B cell (primary cell): ENCODE results near the gene PDK2. TPM values are rescaled to one million over a fixed set of nuclear protein-coding genes. Genes with fewer than 3 reads are reported as not detected.

ENCODE experiments used
- ATAC-seq: fragments of 200-7000 bp; cut with Tn5 transposase; one replicate; pipeline ENCODE4 v1.10.0; 2021; ENCODE audit warnings: low read depth, mild to moderate bottlenecking, moderate number of reproducible peaks, moderate library complexity
- CTCF ChIA-PET: fragments of 350-600 bp; sonication (Branson Sonifier 250); formaldehyde crosslinking; loops from one replicate; lab custom pipeline; 2021; ENCODE audit warnings: antibody characterized with exemption, inconsistent platforms; lab: Charles Lee
- POLR2A ChIA-PET: fragments of 350-600 bp; sonication (Branson Sonifier 250); formaldehyde crosslinking; loops from one replicate; lab custom pipeline; 2021; ENCODE audit warnings: antibody characterized with exemption; lab: Charles Lee
- DNase-seq: peaks from one replicate; pipeline ENCODE4 v3.0.0; 2013
- H2AFZ ChIP-seq: 2 replicates; pipeline ENCODE4 v1.6.1; 2012; ENCODE audit warnings: mild to moderate bottlenecking, low read depth, low read length; ENCODE audit not compliant: insufficient read depth, poor library complexity, severe bottlenecking
- H3K27ac ChIP-seq, 2 donors: 1 replicate in 1 of 2; 2 replicates in 1 of 2; pipeline ENCODE4 v1.5.1; 2012 to 2013; ENCODE audit warnings: low read length in 2 of 2, mild to moderate bottlenecking in 2 of 2, moderate library complexity in 1 of 2
- H3K27me3 ChIP-seq, 4 experiments: fragments of 200-600 bp in 1 of 4; sonication (generic) in 1 of 4; replicated peaks in 1 of 4; 1 replicate in 2 of 4; 2 replicates in 2 of 4; pipeline versions ENCODE4 v1.6.1 to v1.7.0; 2013 to 2016; ENCODE audit warnings: low read length in 3 of 4, mild to moderate bottlenecking in 2 of 4, mixed read lengths in 1 of 4, moderate library complexity in 1 of 4; ENCODE audit not compliant: insufficient read depth in 4 of 4, control insufficient read depth in 3 of 4; ENCODE audit errors: control extremely low read depth in 1 of 4
- H3K36me3 ChIP-seq, 2 experiments: replicated peaks in 1 of 2; 1 replicate in 1 of 2; 2 replicates in 1 of 2; pipeline versions ENCODE4 v1.6.1 to v1.7.1; 2013; ENCODE audit warnings: low read length in 1 of 2; ENCODE audit not compliant: insufficient read depth in 2 of 2, control insufficient read depth in 1 of 2; ENCODE audit errors: control extremely low read depth in 1 of 2, extremely low read depth in 1 of 2
- H3K4me1 ChIP-seq, 2 donors: fragments of 200-600 bp in 1 of 2; sonication (generic) in 1 of 2; 1 replicate in 1 of 2; 2 replicates in 1 of 2; pipeline versions ENCODE4 v1.5.1 to v1.6.1; 2013 to 2017; ENCODE audit warnings: low read length in 2 of 2; ENCODE audit not compliant: control insufficient read depth in 2 of 2, insufficient read depth in 2 of 2
- H3K4me2 ChIP-seq: replicated peaks from 2 replicates; pipeline ENCODE3; 2012; ENCODE audit warnings: mild to moderate bottlenecking, low read depth, low read length; ENCODE audit not compliant: poor library complexity, severe bottlenecking
- H3K4me3 ChIP-seq, 5 experiments: fragments of 200-600 bp in 1 of 5; sonication (generic) in 1 of 5; 1 replicate in 3 of 5; 2 replicates in 2 of 5; pipeline versions ENCODE4 v1.5.1 to v1.7.0; 2011 to 2016; ENCODE audit warnings: low read length in 4 of 5, mild to moderate bottlenecking in 4 of 5, low read depth in 2 of 5, control low read depth in 1 of 5, moderate library complexity in 1 of 5; ENCODE audit not compliant: insufficient read depth in 1 of 5; ENCODE audit errors: control extremely low read depth in 1 of 5, extremely low read depth in 1 of 5
- H3K79me2 ChIP-seq: fragments of 200-600 bp; sonication (generic); one replicate; pipeline ENCODE4 v1.6.0; 2016; ENCODE audit warnings: low read length; ENCODE audit not compliant: control insufficient read depth, insufficient read depth
- H3K9ac ChIP-seq: fragments of 200-600 bp; sonication (generic); 2 replicates; pipeline ENCODE4 v1.6.1; 2017; ENCODE audit warnings: mild to moderate bottlenecking, low read length, moderate library complexity
- H3K9me3 ChIP-seq, 3 donors: one replicate each; pipeline versions ENCODE4 v1.6.1 to v1.7.1; 2013; ENCODE audit warnings: low read length in 2 of 3; ENCODE audit not compliant: control insufficient read depth in 2 of 3, insufficient read depth in 1 of 3; ENCODE audit errors: control extremely low read depth in 1 of 3
- H4K20me1 ChIP-seq: 2 replicates; pipeline ENCODE4 v1.6.0; 2012; ENCODE audit warnings: mild to moderate bottlenecking, low read length; ENCODE audit not compliant: insufficient read depth, control insufficient read depth, poor library complexity, severe bottlenecking
- H3K27ac Mint-ChIP-seq: one replicate; pipeline ENCODE4 v1.8.0; 2021; ENCODE audit warnings: mixed read lengths
- H3K27me3 Mint-ChIP-seq: one replicate; pipeline ENCODE4 v1.8.0; 2021; ENCODE audit warnings: mixed read lengths
- H3K4me1 Mint-ChIP-seq: one replicate; pipeline ENCODE4 v1.8.0; 2021; ENCODE audit warnings: mixed read lengths
- H3K4me3 Mint-ChIP-seq: one replicate; pipeline ENCODE4 v1.8.0; 2021; ENCODE audit warnings: mixed read lengths
- H3K9me3 Mint-ChIP-seq: one replicate; pipeline ENCODE4 v1.8.0; 2022; ENCODE audit warnings: mixed read lengths; ENCODE audit not compliant: insufficient read depth
- EZH2 ChIP-seq: IDR thresholded peaks from 2 replicates; pipeline ENCODE4 v1.6.1; 2012; ENCODE audit warnings: borderline replicate concordance, low read depth, mild to moderate bottlenecking, moderate library complexity, low read length; ENCODE audit not compliant: insufficient read depth, poor library complexity, severe bottlenecking
- WGBS: methylation state at CpG from one replicate; pipeline ENCODE4 v1.1.5; 2013; ENCODE audit warnings: missing lambda C conversion rate; ENCODE audit not compliant: insufficient coverage; 5-methylcytosine and 5-hydroxymethylcytosine counted together
- intact Hi-C: fragments of 100-400 bp; cut with micrococcal nuclease; formaldehyde crosslinking; loops from one replicate; pipeline ENCODE4 v1.10.0; 2022
- polyA plus RNA-seq: library from polyadenylated mRNA; depleted of rRNA; stranded (reverse); fragments of >200 nt; gene quantifications from 2 replicates; pipeline ENCODE4 v1.2.3, GENCODE V29; 2012
- total RNA-seq, 2 donors: library from RNA; stranded (reverse); fragments of 120-200 nt in 1 of 2; gene quantifications; 1 replicate in 1 of 2; 2 replicates in 1 of 2; pipeline versions ENCODE4 v1.2.3 to v1.2.4, GENCODE V29; 2013 to 2022
- TF ChIP-seq, protein P1 (sequence below): fragments of 200-600 bp; IDR thresholded peaks from one replicate; pipeline ENCODE4 v1.8.0; 2022; ENCODE audit warnings: antibody characterized with exemption, mild to moderate bottlenecking

Gene PDK2
- total and polyA plus RNA-seq, 2 donors (not counting 1 experiment from before 2014, with no cell fraction given): 35.2 to 73.2 TPM

DNA sequence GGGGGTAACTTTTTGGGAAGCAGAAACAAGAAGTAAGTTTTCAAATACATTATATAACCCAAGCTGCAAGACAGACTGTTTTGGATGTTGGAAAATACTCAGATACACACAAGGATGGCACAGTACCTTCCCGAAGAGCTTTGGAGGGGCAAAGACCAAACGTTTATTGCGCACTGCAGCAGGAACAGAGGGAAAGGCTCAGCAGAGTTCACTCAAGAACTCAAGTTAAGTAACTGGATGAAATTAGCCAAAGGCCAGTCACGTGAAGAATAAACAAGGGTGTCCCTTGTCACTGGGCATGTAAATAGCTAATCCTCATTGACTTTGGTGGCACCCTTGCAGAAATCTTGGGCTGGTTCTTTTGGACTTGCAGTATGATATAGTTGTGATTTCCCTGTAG lies 2.8 kb downstream of the PDK2 start:
- TF ChIP-seq, protein P1, sequence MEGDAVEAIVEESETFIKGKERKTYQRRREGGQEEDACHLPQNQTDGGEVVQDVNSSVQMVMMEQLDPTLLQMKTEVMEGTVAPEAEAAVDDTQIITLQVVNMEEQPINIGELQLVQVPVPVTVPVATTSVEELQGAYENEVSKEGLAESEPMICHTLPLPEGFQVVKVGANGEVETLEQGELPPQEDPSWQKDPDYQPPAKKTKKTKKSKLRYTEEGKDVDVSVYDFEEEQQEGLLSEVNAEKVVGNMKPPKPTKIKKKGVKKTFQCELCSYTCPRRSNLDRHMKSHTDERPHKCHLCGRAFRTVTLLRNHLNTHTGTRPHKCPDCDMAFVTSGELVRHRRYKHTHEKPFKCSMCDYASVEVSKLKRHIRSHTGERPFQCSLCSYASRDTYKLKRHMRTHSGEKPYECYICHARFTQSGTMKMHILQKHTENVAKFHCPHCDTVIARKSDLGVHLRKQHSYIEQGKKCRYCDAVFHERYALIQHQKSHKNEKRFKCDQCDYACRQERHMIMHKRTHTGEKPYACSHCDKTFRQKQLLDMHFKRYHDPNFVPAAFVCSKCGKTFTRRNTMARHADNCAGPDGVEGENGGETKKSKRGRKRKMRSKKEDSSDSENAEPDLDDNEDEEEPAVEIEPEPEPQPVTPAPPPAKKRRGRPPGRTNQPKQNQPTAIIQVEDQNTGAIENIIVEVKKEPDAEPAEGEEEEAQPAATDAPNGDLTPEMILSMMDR: no peak
- CTCF ChIA-PET: interaction anchor here (1.0 to 2.9 kb wide), 8 partner anchors 10 to 200 kb away, joined by 3 to 11 read pairs (median 4); no protein-coding TSS in a partner anchor
- WGBS: 97% methylated on average over 4 of the region's 4 CpGs
- no peak overlapping the region for H2AFZ ChIP-seq
- H3K4me3 ChIP-seq: no peak overlapping the region
- H3K36me3 ChIP-seq: peaks cover 0 to 42% of the 10 kb centered on the region in 2 experiments
- POLR2A ChIA-PET: no interaction called here
- Mint-ChIP-seq H3K27me3 (no peaks in the 10 kb centered on the region), H3K27ac (no peak overlapping the region), H3K4me3 (no peak overlapping the region), H3K9me3 (no peaks in the 10 kb centered on the region), H3K4me1 (peaks cover 27% of the 10 kb centered on the region)
- peaks cover 22% of the 10 kb centered on the region for H4K20me1 ChIP-seq
- DNase-seq: no peak
- H3K27me3 ChIP-seq: no peaks in the 10 kb centered on the region
- no peaks in the 10 kb centered on the region for H3K9me3 ChIP-seq
- ATAC-seq: no peak
- no peak overlapping the region for H3K27ac ChIP-seq
- no peak overlapping the region for H3K9ac ChIP-seq
- peaks cover 13% of the 10 kb centered on the region for H3K79me2 ChIP-seq
- no peak overlapping the region for H3K4me2 ChIP-seq
- H3K4me1 ChIP-seq: peaks cover 8 to 20% of the 10 kb centered on the region in 2 donors
- intact Hi-C loops: loop anchor here (10.0 kb wide), 1 partner anchor 277 kb away; the partner anchor contains the start of genes EME1 and MRPL27

DNA sequence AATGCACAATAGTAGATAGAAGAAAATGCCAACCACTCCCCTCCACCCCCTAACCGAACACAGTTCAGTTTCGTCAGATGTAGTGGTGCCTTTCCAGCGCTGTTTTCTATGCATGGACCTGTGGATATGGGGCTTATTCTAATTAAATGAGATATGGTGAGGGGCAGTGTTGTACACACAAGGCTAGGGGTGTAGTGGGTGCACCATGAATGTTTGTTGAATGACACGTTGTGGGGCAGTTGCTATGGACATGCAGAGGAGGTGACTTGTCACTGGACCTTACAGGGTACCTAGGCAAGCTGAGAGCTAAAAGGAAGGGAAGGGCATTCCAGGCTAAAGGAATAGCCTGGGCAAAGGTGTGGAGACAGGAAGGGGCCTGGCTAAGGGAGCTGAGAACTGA lies 3.4 kb downstream of the PDK2 start:
- TF ChIP-seq EZH2: no peak
- TF ChIP-seq, protein P1: no peak
- no peak overlapping the region for H3K4me2 ChIP-seq
- no peaks in the 10 kb centered on the region for H3K27me3 ChIP-seq
- no peak overlapping the region for H3K4me3 ChIP-seq
- H3K79me2 ChIP-seq: peaks cover 13% of the 10 kb centered on the region
- Mint-ChIP-seq H3K4me1 (peaks cover 24% of the 10 kb centered on the region), H3K27ac (no peak overlapping the region), H3K9me3 (no peaks in the 10 kb centered on the region), H3K4me3 (no peak overlapping the region), H3K27me3 (no peaks in the 10 kb centered on the region)
- no peaks in the 10 kb centered on the region for H3K9me3 ChIP-seq
- intact Hi-C loops: loop anchor here (10.0 kb wide), 1 partner anchor 276 kb away; the partner anchor contains the start of genes EME1 and MRPL27
- DNase-seq: no peak
- peaks cover 8 to 20% of the 10 kb centered on the region in 2 donors for H3K4me1 ChIP-seq
- H3K36me3 ChIP-seq: peaks cover 0 to 44% of the 10 kb centered on the region in 2 experiments
- H2AFZ ChIP-seq: no peak overlapping the region
- WGBS: 96% methylated on average over 2 of the region's 4 CpGs
- H4K20me1 ChIP-seq: peaks cover 25% of the 10 kb centered on the region
- no peak overlapping the region for H3K9ac ChIP-seq
- POLR2A ChIA-PET: no interaction called here
- H3K27ac ChIP-seq: no peak overlapping the region
- no peak for ATAC-seq
- CTCF ChIA-PET: interaction anchor here (1.2 to 2.9 kb wide), 3 partner anchors 11 to 63 kb away, joined by 3 to 11 read pairs (median 8); no protein-coding TSS in a partner anchor
